ENCODE results near the gene ABCC4.

ABCC4 gene

GRCh38 chr13:95044452-95045205 is 256.6 kb downstream of the ABCC4 start:
- DNase-seq (ENCODE audit: low read depth), result no peak

GRCh38 chr13:95039415-95039814 is 261.8 kb downstream of the ABCC4 start:
- DNase-seq (ENCODE audit: low read depth), result peak; percentile 69

GRCh38 chr13:95038949-95039348 is 262.3 kb downstream of the ABCC4 start:
- DNase-seq (ENCODE audit: low read depth), result no peak

GRCh38 chr13:95035311-95036109 is 265.7 kb downstream of the ABCC4 start:
- DNase-seq (ENCODE audit: low read depth), result no peak

- no peak for DNase-seq (ENCODE audit: low read depth)
These were observed 267.4 kb downstream of the ABCC4 start for GRCh38 chr13:95033890-95034289.

- no peak for DNase-seq (ENCODE audit: low read depth)
These were observed 269.1 kb downstream of the ABCC4 start for GRCh38 chr13:95032121-95032520.

DNA sequence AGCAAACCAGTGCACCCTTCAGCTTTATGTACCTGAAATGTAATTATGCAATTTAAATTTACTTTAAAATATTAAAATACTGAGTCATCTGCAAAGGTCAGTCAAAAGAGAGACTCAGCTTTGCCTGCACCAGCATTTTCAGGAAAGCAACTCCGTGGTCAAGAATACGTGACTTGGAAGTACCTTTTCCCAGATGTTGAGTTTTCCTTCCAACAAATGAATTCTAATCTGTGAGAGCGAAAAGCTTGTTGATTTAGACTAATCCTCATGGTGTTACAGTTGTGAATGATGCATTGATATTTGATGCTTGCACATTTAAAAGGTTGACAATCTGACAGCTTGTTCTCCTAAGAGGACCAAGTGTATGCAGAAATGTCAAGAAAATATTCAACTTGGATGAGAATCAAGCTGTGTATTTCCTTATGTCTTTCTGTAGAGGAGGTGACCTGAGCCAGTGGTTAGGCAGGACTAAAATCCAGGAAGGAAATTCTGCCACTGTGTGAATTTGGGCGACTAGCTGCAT is 270.4 kb downstream of the ABCC4 start:
- DNase-seq (ENCODE audit: low read depth), result no peak

DNA sequence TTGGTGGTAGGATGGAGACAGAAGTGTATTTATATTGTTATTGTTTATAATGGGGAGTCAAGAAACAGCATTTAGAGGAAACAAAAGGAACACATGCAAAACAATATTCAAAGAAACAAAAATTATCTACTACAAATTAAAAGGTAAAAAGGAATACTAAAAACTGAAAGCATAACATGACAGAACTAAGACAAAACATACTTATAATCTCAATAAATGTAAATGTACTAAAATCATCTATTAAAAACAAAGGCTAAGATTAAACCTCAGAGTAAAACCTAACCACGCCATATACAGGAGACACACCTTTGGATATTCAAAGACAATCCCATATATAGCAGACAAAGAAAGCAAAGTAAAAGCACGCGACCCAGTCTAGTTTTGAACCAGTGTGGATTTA is 273.6 kb downstream of the ABCC4 start:
- no peak for DNase-seq (ENCODE audit: low read depth)

- no peak for DNase-seq (ENCODE audit: low read depth)
These were observed 276.1 kb downstream of the ABCC4 start for GRCh38 chr13:95025116-95025515.

- DNase-seq (ENCODE audit: low read depth), result peak; percentile 31
These were observed 277.8 kb downstream of the ABCC4 start for GRCh38 chr13:95023405-95023804.

DNA sequence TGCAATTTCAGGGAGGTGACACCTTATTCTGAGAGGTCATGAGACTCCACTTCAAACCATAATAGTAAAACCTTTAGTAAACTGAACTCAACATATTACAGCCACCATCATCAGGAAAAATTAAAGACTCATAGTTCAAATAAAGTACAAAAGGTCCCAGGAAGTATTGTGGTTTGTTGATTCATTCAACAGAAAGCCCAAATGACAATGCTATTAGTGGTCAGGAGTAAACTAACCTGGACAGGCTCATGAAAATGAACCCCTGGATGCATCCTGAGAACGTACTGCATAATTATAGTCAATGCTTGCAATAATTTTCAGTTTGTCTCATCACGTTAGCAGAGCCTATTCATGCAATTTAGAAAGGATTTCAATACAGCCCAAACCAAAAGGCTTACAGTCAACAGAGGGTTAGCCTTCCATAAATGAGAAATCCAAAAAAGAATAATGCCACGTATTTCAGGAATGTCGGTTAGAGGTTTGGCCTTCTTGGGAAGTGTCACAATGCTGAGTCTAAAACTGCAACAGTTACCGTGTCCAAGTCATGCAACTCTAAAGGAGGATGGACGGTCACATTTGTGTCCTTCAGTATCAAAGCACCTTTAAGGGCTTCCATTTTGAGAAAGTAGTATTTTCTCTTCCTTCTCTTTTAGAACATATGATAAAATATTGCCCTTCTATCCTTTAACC is 280.8 kb downstream of the ABCC4 start:
- DNase-seq (ENCODE audit: low read depth), result peak; percentile 54

DNA sequence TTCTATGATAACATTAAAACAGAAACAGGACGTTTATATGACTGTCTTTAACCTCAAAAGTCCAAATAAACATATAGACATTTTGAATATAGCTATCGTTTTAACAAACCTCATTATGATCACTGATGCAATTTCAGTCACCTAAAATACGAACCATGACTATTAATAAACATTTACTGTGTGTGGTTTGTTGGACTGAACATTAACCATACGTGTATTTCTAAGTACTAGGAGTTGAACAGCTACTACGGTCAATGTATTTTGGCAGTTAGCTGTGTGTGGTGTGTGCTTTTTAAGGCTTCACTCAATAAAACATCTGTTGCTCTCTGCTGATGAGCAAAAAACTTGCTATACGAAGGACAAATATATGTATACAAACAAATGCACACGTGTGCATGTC is 281.4 kb downstream of the ABCC4 start:
- no peak for DNase-seq (ENCODE audit: low read depth)

GRCh38 chr13:95007322-95007721 is 293.9 kb downstream of the ABCC4 start:
- no peak for DNase-seq (ENCODE audit: low read depth)

DNA sequence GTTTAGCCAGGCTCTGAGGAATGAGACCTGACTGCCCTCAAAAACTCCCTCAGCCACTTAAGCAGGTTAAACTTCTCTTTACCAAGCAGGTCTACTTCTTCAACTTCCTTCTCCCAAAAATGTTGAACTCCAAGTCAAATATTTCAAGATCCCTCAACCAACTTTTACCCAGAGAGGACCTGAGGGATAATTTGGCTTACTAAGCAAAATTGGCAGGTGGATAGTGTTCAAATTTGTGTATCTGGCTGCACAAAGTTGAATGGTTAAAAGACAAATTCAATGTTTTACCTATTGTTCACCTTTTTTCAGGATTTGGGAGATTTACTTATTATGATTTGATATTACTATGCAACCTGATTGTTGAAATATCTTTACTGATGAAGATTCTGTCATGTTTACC is 296.0 kb downstream of the ABCC4 start:
- no peak for DNase-seq (ENCODE audit: low read depth)

DNA sequence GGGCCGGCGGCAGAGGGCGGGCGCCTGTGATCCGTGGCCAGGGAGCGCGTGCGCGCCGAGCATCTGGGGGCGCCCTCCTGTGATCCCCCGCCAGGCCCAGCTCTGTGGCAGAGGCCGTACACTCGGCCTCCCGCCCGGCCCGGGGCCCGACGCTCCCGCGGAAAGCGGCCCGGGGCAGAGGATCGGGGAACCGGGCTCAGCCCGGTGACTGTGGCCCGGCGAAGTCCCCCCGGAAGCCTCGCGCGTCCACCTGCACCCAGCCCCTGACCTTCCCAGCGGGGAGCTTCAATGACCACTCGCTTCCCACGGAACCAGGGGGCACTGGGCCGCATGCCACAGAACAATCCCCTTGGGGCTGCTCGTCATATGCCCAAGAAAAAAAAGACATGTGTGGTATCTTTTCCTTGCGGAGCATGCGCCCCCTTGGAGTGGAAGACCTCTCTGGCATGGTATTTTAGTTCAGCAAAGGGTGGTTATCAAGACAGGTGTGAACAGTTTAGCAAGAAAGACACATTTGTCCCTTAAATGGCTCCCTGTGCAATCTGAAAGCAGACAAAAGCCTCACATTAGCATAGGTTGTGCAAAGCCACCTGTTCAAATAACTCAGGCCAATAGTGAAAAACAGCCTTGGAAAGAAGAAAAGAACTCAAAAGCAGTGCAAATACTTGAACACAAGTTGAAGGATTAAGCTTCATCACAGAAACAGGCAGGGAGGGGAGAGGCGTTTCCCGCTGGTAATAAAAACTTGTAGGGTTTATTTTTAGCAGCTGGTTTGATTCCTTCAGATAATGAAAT is 298.0 kb downstream of the ABCC4 start:
- no peak for DNase-seq (ENCODE audit: low read depth)

- DNase-seq (ENCODE audit: low read depth), result no peak
These were observed 299.1 kb downstream of the ABCC4 start for GRCh38 chr13:95002126-95002525.

- DNase-seq (ENCODE audit: low read depth), result no peak
These were observed 301.4 kb downstream of the ABCC4 start for GRCh38 chr13:94999871-95000270.

DNA sequence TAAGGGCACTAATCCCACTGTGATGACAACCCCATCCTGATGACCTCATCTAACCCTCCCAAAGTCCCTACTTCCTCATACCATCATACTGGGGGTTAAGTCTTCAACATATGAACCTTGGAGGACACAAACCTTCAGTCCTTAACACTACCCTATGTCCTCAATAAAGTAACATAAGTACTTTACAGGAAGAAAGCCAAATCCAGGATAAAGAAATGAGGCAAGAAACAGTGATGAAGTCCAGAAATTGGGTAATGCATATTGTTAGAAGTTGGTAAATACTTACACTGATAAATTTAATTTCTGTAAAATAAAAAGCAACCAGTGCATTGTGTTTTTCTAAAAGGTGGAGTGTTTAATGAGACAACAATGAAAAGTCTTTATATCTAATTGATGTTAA is 304.1 kb downstream of the ABCC4 start:
- no peak for DNase-seq (ENCODE audit: low read depth)

GRCh38 chr13:94996445-94996844 is 304.8 kb downstream of the ABCC4 start:
- DNase-seq (ENCODE audit: low read depth), result no peak

GRCh38 chr13:94994506-94994905 is 306.7 kb downstream of the ABCC4 start:
- DNase-seq (ENCODE audit: low read depth), result no peak

- no peak for DNase-seq (ENCODE audit: low read depth)
These were observed 307.6 kb downstream of the ABCC4 start for GRCh38 chr13:94993616-94994015.

Data from iris pigment epithelial cell (primary cell).